Parathyroid adenoma (tissue), 2 donors: Measurements from ENCODE around the gene SLC12A2.

ENCODE experiments used
- H2AFZ ChIP-seq: fragments of 300-600 bp; sonication (generic); one replicate; pipeline ENCODE4 v1.7.0; 2017; ENCODE audit warnings: antibody characterized with exemption, mild to moderate bottlenecking
- H3K27ac ChIP-seq: fragments of 300-600 bp; sonication (generic); one replicate; pipeline ENCODE4 v1.7.0; 2017
- H3K27me3 ChIP-seq: fragments of 300-600 bp; sonication (generic); one replicate; pipeline ENCODE4 v1.7.0; 2017; ENCODE audit warnings: low read length; ENCODE audit not compliant: control insufficient read depth, insufficient read depth
- H3K36me3 ChIP-seq: fragments of 300-600 bp; sonication (generic); one replicate; pipeline ENCODE4 v1.7.0; 2017; ENCODE audit warnings: low read length; ENCODE audit not compliant: control insufficient read depth, insufficient read depth
- H3K4me1 ChIP-seq: fragments of 300-600 bp; sonication (generic); one replicate; pipeline ENCODE4 v1.7.0; 2017; ENCODE audit warnings: control low read depth
- H3K4me2 ChIP-seq: fragments of 300-600 bp; sonication (generic); one replicate; pipeline ENCODE4 v1.7.0; 2017; ENCODE audit warnings: low read length
- H3K4me3 ChIP-seq: fragments of 300-600 bp; sonication (generic); one replicate; pipeline ENCODE4 v1.7.0; 2017; ENCODE audit warnings: low read depth, low read length
- H3K79me2 ChIP-seq: fragments of 300-600 bp; sonication (generic); one replicate; pipeline ENCODE4 v1.7.0; 2017; ENCODE audit warnings: control low read depth
- H3K9ac ChIP-seq: fragments of 300-600 bp; sonication (generic); one replicate; pipeline ENCODE4 v1.7.0; 2017; ENCODE audit warnings: mild to moderate bottlenecking
- H3K9me3 ChIP-seq: fragments of 300-600 bp; sonication (generic); one replicate; pipeline ENCODE4 v1.7.0; 2017; ENCODE audit warnings: low read length; ENCODE audit not compliant: control insufficient read depth
- CTCF ChIP-seq: fragments of 300-600 bp; sonication (generic); IDR thresholded peaks from one replicate; pipeline ENCODE4 v1.7.0; 2017; ENCODE audit warnings: antibody characterized with exemption, mild to moderate bottlenecking
- donor health status: primary hyperparathyroidism.

The SLC12A2 gene

GRCh38 chr5:128146671-128147070 is 63.1 kb downstream of the SLC12A2 start:
- no peak overlapping the region for H3K27ac ChIP-seq
- no peak overlapping the region for H3K4me3 ChIP-seq
- no peaks in the 10 kb centered on the region for H3K79me2 ChIP-seq
- no peak overlapping the region for H3K9ac ChIP-seq
- no peak overlapping the region for H2AFZ ChIP-seq
- no peaks in the 10 kb centered on the region for H3K4me1 ChIP-seq
- no peak overlapping the region for H3K4me2 ChIP-seq
- TF ChIP-seq CTCF, result no peak
- H3K9me3 ChIP-seq, result no peaks in the 10 kb centered on the region
- H3K27me3 ChIP-seq, result no peaks in the 10 kb centered on the region
- H3K36me3 ChIP-seq, result no peaks in the 10 kb centered on the region

GRCh38 chr5:128154943-128155342 is 71.4 kb downstream of the SLC12A2 start:
- H3K4me3 ChIP-seq, result no peak overlapping the region
- no peak overlapping the region for H3K4me2 ChIP-seq
- no peaks in the 10 kb centered on the region for H3K79me2 ChIP-seq
- H3K36me3 ChIP-seq, result no peaks in the 10 kb centered on the region
- TF ChIP-seq CTCF, result no peak
- no peak overlapping the region for H3K9ac ChIP-seq
- H2AFZ ChIP-seq, result no peak overlapping the region
- H3K4me1 ChIP-seq, result no peaks in the 10 kb centered on the region
- no peak overlapping the region for H3K27ac ChIP-seq
- no peaks in the 10 kb centered on the region for H3K9me3 ChIP-seq
- no peaks in the 10 kb centered on the region for H3K27me3 ChIP-seq

- no peak overlapping the region for H3K4me3 ChIP-seq
- no peak overlapping the region for H3K27ac ChIP-seq
- H3K27me3 ChIP-seq, result no peaks in the 10 kb centered on the region
- H3K4me1 ChIP-seq, result no peaks in the 10 kb centered on the region
- H2AFZ ChIP-seq, result no peak overlapping the region
- no peaks in the 10 kb centered on the region for H3K79me2 ChIP-seq
- no peak overlapping the region for H3K9ac ChIP-seq
- no peak for TF ChIP-seq CTCF
- no peak overlapping the region for H3K4me2 ChIP-seq
- no peaks in the 10 kb centered on the region for H3K9me3 ChIP-seq
- H3K36me3 ChIP-seq, result no peaks in the 10 kb centered on the region
Observed at GRCh38 chr5:128155776-128156175, 72.2 kb downstream of the SLC12A2 start.

- no peaks in the 10 kb centered on the region for H3K79me2 ChIP-seq
- H3K4me3 ChIP-seq, result no peak overlapping the region
- H2AFZ ChIP-seq, result no peak overlapping the region
- no peak overlapping the region for H3K4me2 ChIP-seq
- no peak for TF ChIP-seq CTCF
- no peaks in the 10 kb centered on the region for H3K27me3 ChIP-seq
- H3K27ac ChIP-seq, result no peak overlapping the region
- no peaks in the 10 kb centered on the region for H3K9me3 ChIP-seq
- H3K36me3 ChIP-seq, result no peaks in the 10 kb centered on the region
- no peak overlapping the region for H3K9ac ChIP-seq
- H3K4me1 ChIP-seq, result no peaks in the 10 kb centered on the region
Observed at GRCh38 chr5:128156521-128156920, 73.0 kb downstream of the SLC12A2 start.

- Histone ChIP-seq H2AFZ (no peak overlapping the region), H3K4me3 (no peak overlapping the region), H3K4me2 (no peak overlapping the region), H3K9me3 (no peaks in the 10 kb centered on the region), H3K79me2 (no peaks in the 10 kb centered on the region), H3K27ac (no peak overlapping the region), H3K36me3 (no peaks in the 10 kb centered on the region), H3K27me3 (no peaks in the 10 kb centered on the region), H3K4me1 (no peaks in the 10 kb centered on the region), H3K9ac (no peak overlapping the region)
- TF ChIP-seq CTCF, result no peak
Observed at GRCh38 chr5:128158342-128158741, 74.8 kb downstream of the SLC12A2 start.
